ENCODE measurements around the gene TUBB2B.

- TF ChIP-seq REST (IDR thresholded peaks at IDR 0.05; ENCODE audit: insufficient read depth in 1 of 2, low read depth in 2 of 2, low read length in 2 of 2) = no peak
- TF ChIP-seq POLR2AphosphoS5 (IDR thresholded peaks at IDR 0.05; ENCODE audit: low read depth, low read length) = no peak
Observed at GRCh38 chr6:3260772-3261517, 33.5 kb upstream of the TUBB2B start.
